Transverse colon (tissue), 4 donors: Measurements from ENCODE around the gene TMEM132E.

Source experiments
- CTCF ChIP-seq, 5 experiments: fragments of 200-600 bp in 3 of 5; fragments of 450-650 bp in 2 of 5; sonication (generic) in 3 of 5; IDR thresholded peaks; 1 replicate in 2 of 5; 2 replicates in 3 of 5; pipeline ENCODE4 v1.5.1; 2016 to 2017; ENCODE audit warnings: antibody characterized with exemption in 5 of 5, inconsistent platforms in 3 of 5, mild to moderate bottlenecking in 2 of 5, moderate library complexity in 1 of 5
- EP300 ChIP-seq: sonication (generic); formaldehyde crosslinking; IDR thresholded peaks from one replicate; pipeline ENCODE4 v1.6.1; 2017; ENCODE audit warnings: antibody characterized with exemption, low read depth
- POLR2A ChIP-seq: fragments of 450-650 bp; IDR thresholded peaks from one replicate; pipeline ENCODE4 v1.6.1; 2016; ENCODE audit warnings: antibody characterized with exemption, mild to moderate bottlenecking, moderate library complexity
- POLR2AphosphoS5 ChIP-seq, 3 donors: sonication (generic); formaldehyde crosslinking; IDR thresholded peaks; one replicate each; pipeline ENCODE4 v1.6.1; 2016; ENCODE audit warnings: antibody characterized with exemption in 3 of 3

- TF ChIP-seq CTCF (IDR thresholded peaks at IDR 0.05) (no peak), EP300 (no peak), POLR2A (no peak), POLR2AphosphoS5 (IDR thresholded peaks at IDR 0.05) (no peak)
Observed at GRCh38 chr17:34579017-34579946, at the start of gene TMEM132E.
